HT1080 (cell line): Measurements from ENCODE around the gene NNMT. TPM values are rescaled to one million over a fixed set of nuclear protein-coding genes. Genes with fewer than 3 reads are reported as not detected.
A peak's percentile ranks its signal among the peaks of the same experiment; 100 is the strongest.

Experiments used
- DNase-seq: peaks from one replicate; pipeline ENCODE4 v3.0.0-alpha.2; 2015; ENCODE audit warnings: low read depth
- total RNA-seq: library from RNA; depleted of rRNA; stranded (reverse); fragments of >200 nt; shearing (Covaris generic); gene quantifications from 2 replicates; pipeline ENCODE4 v1.2.3, GENCODE V29; 2014

NNMT gene
- total RNA-seq, 1 experiment from 2014 or later = 162 TPM

- no peak for DNase-seq
These were observed 33.3 kb upstream of the NNMT start for GRCh38 chr11:114262681-114263512.

- no peak for DNase-seq
These were observed 32.6 kb upstream of the NNMT start for GRCh38 chr11:114263513-114264170.

GRCh38 chr11:114264381-114264780, 31.8 kb upstream of the NNMT start:
- DNase-seq = no peak

GRCh38 chr11:114265122-114265878, 30.9 kb upstream of the NNMT start:
- no peak for DNase-seq

GRCh38 chr11:114269498-114269897, 26.7 kb upstream of the NNMT start:
- DNase-seq = no peak

GRCh38 chr11:114270531-114271270, 25.5 kb upstream of the NNMT start:
- DNase-seq = no peak

- DNase-seq = no peak
These were observed 24.9 kb upstream of the NNMT start for GRCh38 chr11:114271316-114271715.

- DNase-seq = no peak
These were observed 23.9 kb upstream of the NNMT start for GRCh38 chr11:114272311-114272710.

GRCh38 chr11:114273071-114273470, 23.1 kb upstream of the NNMT start:
- DNase-seq = no peak

GRCh38 chr11:114273890-114274635, 22.1 kb upstream of the NNMT start:
- no peak for DNase-seq

- no peak for DNase-seq
These were observed 21.6 kb upstream of the NNMT start for GRCh38 chr11:114274637-114275036.

GRCh38 chr11:114275280-114275679, 20.9 kb upstream of the NNMT start:
- DNase-seq = no peak

- no peak for DNase-seq
These were observed 20.1 kb upstream of the NNMT start for GRCh38 chr11:114276077-114276476.

- DNase-seq = no peak
These were observed 18.4 kb upstream of the NNMT start for GRCh38 chr11:114277637-114278341.

GRCh38 chr11:114278342-114279065, 17.7 kb upstream of the NNMT start:
- DNase-seq = no peak

GRCh38 chr11:114279792-114280546, 16.2 kb upstream of the NNMT start:
- peak; percentile 49 for DNase-seq

- DNase-seq = peak; percentile 87
These were observed 15.5 kb upstream of the NNMT start for GRCh38 chr11:114280696-114281095.

GRCh38 chr11:114281388-114281956, 14.7 kb upstream of the NNMT start:
- DNase-seq = no peak
